Measurements from ENCODE around the gene ARMH2. TPM values are rescaled to one million over a fixed set of nuclear protein-coding genes. Genes with fewer than 3 reads are reported as not detected.
A peak's percentile ranks its signal among the peaks of the same experiment; 100 is the strongest.

ARMH2 gene
- total RNA-seq, 2 experiments from 2014 or later: not detected

DNA sequence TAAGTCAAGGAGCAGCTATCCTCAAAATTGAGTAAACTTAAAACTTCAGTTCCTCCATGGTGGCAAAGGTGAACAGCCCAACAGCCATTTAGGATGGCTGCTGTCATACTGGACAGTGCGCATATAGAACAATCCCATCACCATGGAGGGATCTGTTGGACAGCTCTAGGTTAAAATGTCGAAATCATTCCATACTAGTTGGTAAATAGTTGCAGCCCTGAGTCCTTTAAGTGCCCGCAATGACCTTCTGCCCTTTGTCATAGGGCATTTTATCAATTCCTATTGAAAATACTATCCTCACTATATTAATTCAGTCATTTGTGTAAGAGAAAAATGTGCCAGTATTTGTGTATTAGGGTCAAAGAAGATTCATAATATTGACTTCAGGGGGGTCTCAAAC lies 8.9 kb upstream of the ARMH2 start:
- CTCF ChIA-PET: interaction anchor here (1.8 kb wide), 1 partner anchor 263 kb away, joined by 6 read pairs; no protein-coding TSS in a partner anchor
- intact Hi-C loops (cut with micrococcal nuclease): no loop called here
- H3K9me3 Mint-ChIP-seq: no peaks in the 10 kb centered on the region
- DNase-seq: no peak
- peaks cover 19% of the 10 kb centered on the region for H3K36me3 Mint-ChIP-seq
- POLR2A ChIA-PET: interaction anchor here (0.6 kb wide), 1 partner anchor 70 kb away, joined by 3 read pairs; no protein-coding TSS in a partner anchor
- H3K27ac Mint-ChIP-seq: peak overlapping the region; percentile 59
- H3K4me1 Mint-ChIP-seq (ENCODE audit: low read depth): no peaks in the 10 kb centered on the region
- H3K27me3 Mint-ChIP-seq: no peaks in the 10 kb centered on the region
- H3K4me3 Mint-ChIP-seq: no peak overlapping the region

DNA sequence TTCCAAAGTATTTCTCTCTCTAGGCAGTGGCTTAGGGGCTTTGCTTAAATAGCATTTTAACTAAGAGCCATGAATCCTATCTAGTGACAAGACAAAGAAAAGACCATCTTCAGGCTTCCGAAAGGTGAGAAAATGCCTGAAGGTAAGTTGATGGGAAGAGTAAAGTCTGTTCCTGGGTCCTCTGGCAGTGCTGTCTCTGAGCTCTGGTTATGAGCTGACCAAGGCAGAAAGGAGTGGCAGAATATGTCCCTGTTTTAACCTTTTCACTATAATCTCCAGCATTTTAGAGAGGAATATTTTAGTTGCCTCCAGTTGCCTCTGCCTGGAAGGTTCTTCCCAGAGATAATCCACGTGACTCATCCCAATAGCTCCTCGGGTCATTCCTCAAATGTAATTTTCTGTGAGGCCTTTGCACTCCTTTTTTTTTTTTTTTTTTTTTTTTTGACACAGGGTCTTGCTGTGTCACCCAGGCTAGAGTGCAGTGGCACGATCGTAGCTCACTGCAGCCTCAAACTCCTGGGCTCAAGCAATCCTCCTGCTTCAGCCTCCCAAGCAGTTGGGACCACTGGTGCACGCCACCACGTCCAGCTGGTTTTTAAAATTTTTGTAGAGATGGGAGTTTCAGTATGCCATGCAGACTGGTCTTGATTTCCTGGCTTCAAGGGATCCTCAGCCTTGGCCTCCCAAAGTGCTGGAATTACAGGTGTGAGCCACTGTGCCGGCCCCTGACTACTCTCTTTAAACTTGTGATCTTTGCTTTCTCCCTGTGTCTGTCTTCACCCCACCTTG lies 3.7 kb upstream of the ARMH2 start:
- intact Hi-C loops (cut with micrococcal nuclease): no loop called here
- peaks cover 7% of the 10 kb centered on the region for H3K36me3 Mint-ChIP-seq
- H3K4me1 Mint-ChIP-seq (ENCODE audit: low read depth): peaks cover 8% of the 10 kb centered on the region
- POLR2A ChIA-PET: no interaction called here
- no peak for DNase-seq
- CTCF ChIA-PET: interaction anchor here (1.2 kb wide), 1 partner anchor 53 kb away, joined by 3 read pairs; no protein-coding TSS in a partner anchor
- no peaks in the 10 kb centered on the region for H3K9me3 Mint-ChIP-seq
- H3K4me3 Mint-ChIP-seq: no peak overlapping the region
- no peak overlapping the region for H3K27ac Mint-ChIP-seq
- no peaks in the 10 kb centered on the region for H3K27me3 Mint-ChIP-seq

DNA sequence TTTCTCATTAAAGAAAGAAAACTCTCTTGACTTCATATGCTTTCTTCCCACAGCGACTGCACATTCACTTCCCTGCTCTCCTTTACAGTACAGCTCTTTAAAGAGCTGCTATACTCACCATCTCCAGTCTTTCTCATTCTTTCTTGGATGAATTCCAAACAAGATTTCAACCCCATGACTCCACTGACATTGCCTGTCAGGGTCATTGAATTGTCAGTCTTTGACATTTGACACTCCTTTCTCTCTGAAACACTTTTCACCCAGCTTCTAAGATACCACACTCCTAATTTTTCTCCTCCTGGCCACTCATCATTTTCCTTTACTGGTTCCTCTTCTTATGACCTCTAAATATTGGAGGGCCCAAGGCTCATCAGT lies 811 bp upstream of the ARMH2 start:
- peaks cover 18% of the 10 kb centered on the region for H3K4me1 Mint-ChIP-seq (ENCODE audit: low read depth)
- intact Hi-C loops (cut with micrococcal nuclease): no loop called here
- DNase-seq: no peak
- no peak overlapping the region for H3K4me3 Mint-ChIP-seq
- ChIA-PET POLR2A (interaction anchor here (1.3 kb wide), 1 partner anchor 13 kb away, joined by 5 read pairs; no protein-coding TSS in a partner anchor), CTCF (no interaction called here)
- H3K9me3 Mint-ChIP-seq: no peaks in the 10 kb centered on the region
- H3K27ac Mint-ChIP-seq: no peak overlapping the region
- H3K36me3 Mint-ChIP-seq: peaks cover 2% of the 10 kb centered on the region
- no peaks in the 10 kb centered on the region for H3K27me3 Mint-ChIP-seq

DNA sequence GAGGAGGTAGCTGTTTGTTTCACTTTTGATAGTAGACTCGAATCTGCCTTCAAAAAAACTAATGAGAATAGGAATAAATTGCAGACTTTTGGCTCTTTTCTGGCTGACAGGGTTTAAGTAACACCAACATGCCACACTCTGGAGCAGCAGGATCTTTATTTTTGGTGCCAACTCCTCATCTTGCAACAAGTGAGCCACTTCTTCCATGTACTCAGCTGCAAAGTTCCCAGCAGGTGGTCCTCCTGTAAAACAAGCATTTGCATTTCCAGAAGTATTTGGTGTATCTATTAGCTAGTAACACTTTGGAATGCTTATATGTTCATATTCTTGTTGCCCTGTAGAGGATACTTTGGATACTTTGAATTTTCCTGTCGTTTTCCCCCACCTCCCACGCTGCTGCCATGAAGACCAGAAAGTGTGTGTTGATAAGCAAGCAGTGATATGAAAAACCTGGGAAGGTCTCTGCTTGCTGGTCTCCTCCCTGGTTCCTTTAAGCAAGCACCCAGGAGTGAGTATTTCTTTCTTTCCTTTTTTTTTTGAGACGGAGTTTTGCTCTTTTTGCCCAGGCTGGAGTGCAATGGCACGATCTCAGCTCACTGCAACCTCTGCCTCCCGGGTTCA lies 1.0 kb downstream of the ARMH2 start:
- CTCF ChIA-PET: interaction anchor here (0.8 to 1.7 kb wide), 3 partner anchors 220 to 426 kb away, joined by 3 to 6 read pairs (median 4); no protein-coding TSS in a partner anchor
- intact Hi-C loops (cut with micrococcal nuclease): no loop called here
- peaks cover 2% of the 10 kb centered on the region for H3K36me3 Mint-ChIP-seq
- no peak for DNase-seq
- POLR2A ChIA-PET: interaction anchor here (0.6 kb wide), 2 partner anchors 11 to 79 kb away, joined by 3 read pairs; partner anchors contain the start of gene C6orf62
- H3K27ac Mint-ChIP-seq: no peak overlapping the region
- H3K27me3 Mint-ChIP-seq: no peaks in the 10 kb centered on the region
- no peak overlapping the region for H3K4me3 Mint-ChIP-seq
- H3K4me1 Mint-ChIP-seq (ENCODE audit: low read depth): peaks cover 18% of the 10 kb centered on the region
- H3K9me3 Mint-ChIP-seq: no peaks in the 10 kb centered on the region

DNA sequence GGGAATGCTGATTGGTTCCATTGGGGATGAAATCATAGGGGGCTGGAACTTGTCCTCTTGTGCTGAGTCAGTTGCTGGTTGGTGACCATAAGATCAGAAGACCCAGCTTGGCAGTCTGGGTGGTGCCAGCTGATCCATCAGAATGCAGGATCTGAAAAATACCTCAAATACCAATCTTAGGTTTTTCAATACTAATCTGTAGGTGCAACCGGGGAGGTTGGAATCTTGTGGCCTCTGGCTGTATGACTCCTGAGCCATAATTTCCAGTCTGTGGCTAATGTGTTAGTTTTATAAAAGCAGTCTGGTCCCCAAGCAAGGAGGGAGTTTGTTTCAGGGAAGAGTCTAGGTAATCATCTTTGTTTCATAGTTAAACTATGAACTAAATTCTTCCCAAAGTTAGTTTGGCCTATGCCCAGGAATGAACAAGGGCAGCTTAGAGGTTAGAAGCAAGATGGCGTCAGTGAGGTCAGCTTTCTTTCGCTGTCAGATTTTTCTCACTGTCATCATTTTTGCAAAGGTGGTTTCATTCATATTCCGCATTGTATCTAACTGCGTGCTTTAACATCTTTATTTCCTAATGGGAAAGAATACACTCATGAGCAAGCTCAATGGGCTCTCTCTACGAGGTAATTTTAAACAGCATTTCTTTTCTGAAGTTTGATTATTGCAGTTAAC lies 2.0 kb downstream of the ARMH2 start:
- Mint-ChIP-seq H3K36me3 (peaks cover 2% of the 10 kb centered on the region), H3K4me1 (ENCODE audit: low read depth) (peaks cover 18% of the 10 kb centered on the region), H3K27me3 (no peaks in the 10 kb centered on the region), H3K4me3 (no peak overlapping the region), H3K9me3 (no peaks in the 10 kb centered on the region), H3K27ac (no peak overlapping the region)
- ChIA-PET POLR2A (interaction anchor here (0.6 kb wide), 1 partner anchor 10 kb away, joined by 3 read pairs; no protein-coding TSS in a partner anchor), CTCF (interaction anchor here (0.7 to 1.7 kb wide), 3 partner anchors 218 to 274 kb away, joined by 4 to 6 read pairs (median 4); no protein-coding TSS in a partner anchor)
- peak; percentile 20 for DNase-seq
- intact Hi-C loops (cut with micrococcal nuclease): no loop called here

DNA sequence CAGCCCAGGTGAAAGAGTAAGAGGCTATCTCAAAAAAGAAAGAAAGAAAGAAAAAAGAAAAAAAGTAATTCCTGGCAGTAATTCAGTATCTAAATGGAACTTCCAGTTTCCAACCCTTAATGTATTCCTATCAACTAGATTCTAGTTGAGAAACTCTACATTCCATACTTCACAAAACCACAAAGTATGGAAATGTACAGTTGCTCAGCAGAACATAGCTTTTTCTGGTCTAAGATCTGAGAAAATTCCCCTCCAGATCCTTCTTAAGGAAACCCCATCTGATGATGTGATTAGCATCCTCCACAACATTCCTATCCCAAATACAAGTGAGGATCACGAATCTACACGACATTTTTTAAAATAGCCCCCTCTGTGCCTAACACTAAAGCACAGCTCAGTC lies 3.6 kb downstream of the ARMH2 start:
- H3K9me3 Mint-ChIP-seq: no peaks in the 10 kb centered on the region
- no peak overlapping the region for H3K4me3 Mint-ChIP-seq
- H3K4me1 Mint-ChIP-seq (ENCODE audit: low read depth): peaks cover 18% of the 10 kb centered on the region
- ChIA-PET POLR2A (no interaction called here), CTCF (interaction anchor here (0.7 kb wide), 1 partner anchor 239 kb away, joined by 3 read pairs; no protein-coding TSS in a partner anchor)
- intact Hi-C loops (cut with micrococcal nuclease): no loop called here
- no peaks in the 10 kb centered on the region for H3K36me3 Mint-ChIP-seq
- no peaks in the 10 kb centered on the region for H3K27me3 Mint-ChIP-seq
- no peak for DNase-seq
- no peak overlapping the region for H3K27ac Mint-ChIP-seq

DNA sequence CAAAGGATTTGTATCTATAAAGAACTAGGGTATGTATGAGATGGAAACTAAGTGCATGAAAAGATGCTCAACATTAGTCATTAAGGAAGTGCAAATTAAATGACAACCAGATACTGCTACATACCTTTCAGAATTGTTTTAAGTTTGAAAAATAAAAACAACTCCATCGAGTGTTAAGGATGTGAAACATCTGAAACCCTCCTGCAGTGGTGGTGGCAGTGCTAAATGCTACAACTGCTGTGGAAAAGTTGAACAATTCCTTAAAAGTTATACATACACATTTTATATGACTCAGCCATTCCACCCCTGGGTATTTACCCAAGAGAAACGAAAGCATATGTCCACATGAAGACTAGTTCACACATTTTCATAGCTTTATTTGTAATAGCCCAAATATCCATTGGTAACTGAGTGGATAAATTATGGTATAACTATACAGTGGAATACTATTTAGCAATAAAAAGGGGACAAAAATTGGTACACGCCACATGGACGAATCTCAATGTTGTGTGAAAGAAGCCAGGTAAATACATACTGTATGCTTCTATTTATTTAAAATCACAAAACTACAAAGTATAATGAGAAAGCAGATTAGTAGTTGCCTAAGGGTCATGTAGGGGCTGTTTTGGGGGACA lies 10.6 kb downstream of the ARMH2 start:
- intact Hi-C loops (cut with micrococcal nuclease): no loop called here
- Mint-ChIP-seq H3K27ac (no peak overlapping the region), H3K36me3 (peaks cover 40% of the 10 kb centered on the region), H3K9me3 (no peaks in the 10 kb centered on the region), H3K27me3 (no peaks in the 10 kb centered on the region), H3K4me3 (no peak overlapping the region), H3K4me1 (ENCODE audit: low read depth) (peaks cover 19% of the 10 kb centered on the region)
- peak; percentile 31 for DNase-seq
- ChIA-PET CTCF (interaction anchor here (1.1 to 2.9 kb wide), 3 partner anchors 41 to 283 kb away, joined by 3 to 8 read pairs (median 3); no protein-coding TSS in a partner anchor), POLR2A (interaction anchor here (1.4 to 1.5 kb wide), 2 partner anchors 13 to 66 kb away, joined by 3 read pairs; no protein-coding TSS in a partner anchor)

DNA sequence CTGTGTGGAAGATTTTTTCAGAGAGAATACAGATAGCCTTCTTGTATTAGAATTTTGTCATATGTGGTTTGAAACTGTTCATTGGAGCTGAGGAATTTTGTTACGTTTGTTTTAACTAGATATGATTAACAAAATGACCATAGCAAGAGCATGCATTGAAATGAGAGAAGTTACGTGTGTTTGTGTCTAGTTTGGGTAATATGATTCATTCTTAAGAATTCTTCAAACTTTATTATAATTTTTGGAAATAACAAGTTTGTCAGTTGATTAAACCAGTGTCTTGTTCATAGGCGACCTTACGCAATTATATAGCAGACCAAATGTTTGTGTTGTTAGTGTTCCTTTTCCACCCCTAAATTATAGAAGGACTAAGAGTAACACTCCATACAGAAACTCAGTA lies 18.5 kb downstream of the ARMH2 start:
- H3K27ac Mint-ChIP-seq: no peak overlapping the region
- H3K36me3 Mint-ChIP-seq: peaks cover 63% of the 10 kb centered on the region
- no peaks in the 10 kb centered on the region for H3K27me3 Mint-ChIP-seq
- intact Hi-C loops (cut with micrococcal nuclease): no loop called here
- no peak for DNase-seq
- H3K9me3 Mint-ChIP-seq: no peaks in the 10 kb centered on the region
- H3K4me1 Mint-ChIP-seq (ENCODE audit: low read depth): peaks cover 29% of the 10 kb centered on the region
- ChIA-PET CTCF (no interaction called here), POLR2A (no interaction called here)
- no peak overlapping the region for H3K4me3 Mint-ChIP-seq

DNA sequence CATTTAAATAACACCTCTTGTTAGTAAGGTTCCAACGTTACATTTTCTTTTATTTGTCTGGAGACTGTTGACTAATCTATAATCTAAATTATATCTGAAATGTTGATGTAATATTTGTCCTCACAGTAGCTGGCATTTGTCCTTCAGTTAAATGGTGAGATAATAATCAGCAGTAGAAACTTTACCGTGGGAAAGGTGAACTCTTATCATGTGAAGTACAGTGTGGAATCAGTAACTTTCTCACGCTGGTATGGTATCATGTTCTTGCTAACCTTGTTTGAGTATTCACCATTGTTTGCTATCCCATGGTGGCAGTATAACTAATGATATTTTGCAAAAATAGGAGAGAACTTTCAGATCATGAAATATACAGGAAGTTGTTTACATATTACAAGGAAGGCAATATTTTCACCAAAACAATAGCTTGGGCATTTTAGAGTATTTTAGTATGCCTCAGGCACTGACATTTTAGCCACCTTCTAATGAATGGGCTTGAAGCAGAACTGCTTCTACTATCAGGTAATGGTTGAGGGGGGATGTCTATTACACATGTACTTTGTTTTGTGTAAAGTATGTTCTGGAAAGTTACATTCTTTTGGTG lies 19.2 kb downstream of the ARMH2 start:
- intact Hi-C loops (cut with micrococcal nuclease): loop anchor here (5.0 kb wide), 1 partner anchor 53 kb away; no protein-coding TSS in a partner anchor
- CTCF ChIA-PET: interaction anchor here (0.6 to 1.7 kb wide), 3 partner anchors 32 to 238 kb away, joined by 3 to 9 read pairs (median 4); no protein-coding TSS in a partner anchor
- peaks cover 61% of the 10 kb centered on the region for H3K36me3 Mint-ChIP-seq
- peak overlapping the region; percentile 8 for H3K4me3 Mint-ChIP-seq
- H3K4me1 Mint-ChIP-seq (ENCODE audit: low read depth): peaks cover 29% of the 10 kb centered on the region
- DNase-seq: no peak
- POLR2A ChIA-PET: no interaction called here
- H3K27me3 Mint-ChIP-seq: no peaks in the 10 kb centered on the region
- no peak overlapping the region for H3K27ac Mint-ChIP-seq
- no peaks in the 10 kb centered on the region for H3K9me3 Mint-ChIP-seq

DNA sequence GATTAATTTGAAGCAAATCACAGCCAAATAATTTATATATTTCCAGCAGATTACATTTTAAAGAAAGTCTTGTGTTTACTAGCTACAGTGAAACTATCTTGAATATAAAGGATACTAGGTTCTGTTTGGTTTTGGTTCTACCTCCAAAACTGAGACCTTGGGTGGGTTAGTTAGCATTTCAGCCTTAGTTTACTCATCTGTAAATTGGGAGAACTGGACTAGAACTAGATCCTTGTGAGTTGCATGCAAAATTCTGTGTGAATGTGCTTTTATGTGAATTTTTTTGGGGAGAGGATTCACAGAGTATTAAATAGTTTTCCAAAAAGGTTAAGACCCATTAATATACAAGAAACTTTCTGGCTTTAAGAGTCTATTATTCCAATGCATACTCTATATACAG lies 19.8 kb downstream of the ARMH2 start:
- ChIA-PET CTCF (interaction anchor here (0.6 to 1.7 kb wide), 3 partner anchors 32 to 239 kb away, joined by 3 to 9 read pairs (median 4); no protein-coding TSS in a partner anchor), POLR2A (no interaction called here)
- H3K4me1 Mint-ChIP-seq (ENCODE audit: low read depth): peaks cover 29% of the 10 kb centered on the region
- peaks cover 57% of the 10 kb centered on the region for H3K36me3 Mint-ChIP-seq
- intact Hi-C loops (cut with micrococcal nuclease): loop anchor here (5.0 kb wide), 1 partner anchor 53 kb away; no protein-coding TSS in a partner anchor
- H3K27ac Mint-ChIP-seq: no peak overlapping the region
- DNase-seq: no peak
- no peaks in the 10 kb centered on the region for H3K9me3 Mint-ChIP-seq
- H3K4me3 Mint-ChIP-seq: no peak overlapping the region
- H3K27me3 Mint-ChIP-seq: no peaks in the 10 kb centered on the region

DNA sequence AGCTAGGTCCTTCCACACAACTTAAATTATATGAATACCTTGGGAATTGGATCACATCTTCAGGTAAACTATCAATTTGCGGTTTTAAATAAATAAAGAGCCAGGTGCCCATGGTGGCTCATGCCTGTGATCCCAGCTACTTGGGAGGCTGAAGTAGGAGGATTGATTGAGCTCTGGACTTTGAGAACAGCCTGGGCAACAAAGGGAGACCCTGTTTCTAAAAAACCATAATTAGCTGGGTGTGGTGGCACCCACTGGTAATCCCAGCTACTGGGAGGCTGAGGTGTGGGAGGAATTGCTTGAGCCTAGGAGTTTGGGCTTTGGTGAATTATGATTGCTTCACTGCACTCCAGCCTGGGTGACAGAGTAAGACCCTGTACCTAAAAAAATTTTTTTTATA lies 20.6 kb downstream of the ARMH2 start:
- CTCF ChIA-PET: interaction anchor here (0.8 to 1.7 kb wide), 2 partner anchors 196 to 240 kb away, joined by 3 to 9 read pairs; no protein-coding TSS in a partner anchor
- Mint-ChIP-seq H3K27ac (no peak overlapping the region), H3K4me1 (ENCODE audit: low read depth) (peaks cover 29% of the 10 kb centered on the region), H3K36me3 (peaks cover 53% of the 10 kb centered on the region), H3K4me3 (no peak overlapping the region), H3K27me3 (no peaks in the 10 kb centered on the region), H3K9me3 (no peaks in the 10 kb centered on the region)
- intact Hi-C loops (cut with micrococcal nuclease): loop anchor here (5.0 kb wide), 1 partner anchor 54 kb away; no protein-coding TSS in a partner anchor
- DNase-seq: no peak
- POLR2A ChIA-PET: no interaction called here
